Measurements from ENCODE around the gene SLC30A4. TPM values are rescaled to one million over a fixed set of nuclear protein-coding genes. Genes with fewer than 3 reads are reported as not detected.

SLC30A4 gene
- total RNA-seq, 1 donor from 2014 or later, result 7.7 TPM

DNA sequence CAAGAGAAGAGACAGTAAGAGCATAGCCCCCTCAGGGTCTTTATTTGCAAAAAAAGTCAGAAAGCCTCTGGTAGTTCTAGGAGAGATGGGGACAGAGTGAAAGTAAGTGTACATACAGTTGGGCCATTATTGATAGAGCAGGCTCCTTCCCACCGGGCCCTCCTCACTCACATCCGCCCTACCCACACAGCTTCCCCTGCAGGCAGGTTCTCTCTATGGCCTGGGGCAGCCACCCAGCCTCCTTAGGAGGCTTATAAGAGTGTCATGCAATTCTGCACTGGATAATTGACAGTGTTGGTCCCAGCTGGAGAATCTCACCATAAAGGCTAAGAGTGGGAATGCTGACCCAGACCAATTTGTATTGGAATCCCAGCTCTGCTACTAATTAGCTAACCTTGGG lies 49.5 kb downstream of the SLC30A4 start:
- no peak for DNase-seq (ENCODE audit: low spot score, unreplicated experiment)
- Mint-ChIP-seq H3K9me3 (ENCODE audit: low read depth) (no peaks in the 10 kb centered on the region), H3K36me3 (ENCODE audit: insufficient read depth) (no peaks in the 10 kb centered on the region), H3K4me1 (ENCODE audit: low read depth) (peaks cover 32% of the 10 kb centered on the region), H3K27me3 (peaks cover 6% of the 10 kb centered on the region), H3K4me3 (ENCODE audit: low read depth) (no peak overlapping the region), H3K27ac (peak overlapping the region; percentile 18)
- TF ChIP-seq, protein P1, sequence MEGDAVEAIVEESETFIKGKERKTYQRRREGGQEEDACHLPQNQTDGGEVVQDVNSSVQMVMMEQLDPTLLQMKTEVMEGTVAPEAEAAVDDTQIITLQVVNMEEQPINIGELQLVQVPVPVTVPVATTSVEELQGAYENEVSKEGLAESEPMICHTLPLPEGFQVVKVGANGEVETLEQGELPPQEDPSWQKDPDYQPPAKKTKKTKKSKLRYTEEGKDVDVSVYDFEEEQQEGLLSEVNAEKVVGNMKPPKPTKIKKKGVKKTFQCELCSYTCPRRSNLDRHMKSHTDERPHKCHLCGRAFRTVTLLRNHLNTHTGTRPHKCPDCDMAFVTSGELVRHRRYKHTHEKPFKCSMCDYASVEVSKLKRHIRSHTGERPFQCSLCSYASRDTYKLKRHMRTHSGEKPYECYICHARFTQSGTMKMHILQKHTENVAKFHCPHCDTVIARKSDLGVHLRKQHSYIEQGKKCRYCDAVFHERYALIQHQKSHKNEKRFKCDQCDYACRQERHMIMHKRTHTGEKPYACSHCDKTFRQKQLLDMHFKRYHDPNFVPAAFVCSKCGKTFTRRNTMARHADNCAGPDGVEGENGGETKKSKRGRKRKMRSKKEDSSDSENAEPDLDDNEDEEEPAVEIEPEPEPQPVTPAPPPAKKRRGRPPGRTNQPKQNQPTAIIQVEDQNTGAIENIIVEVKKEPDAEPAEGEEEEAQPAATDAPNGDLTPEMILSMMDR (IDR thresholded peaks at IDR 0.05; ENCODE audit: unreplicated experiment), result no peak

- H3K27ac Mint-ChIP-seq, result no peak overlapping the region
- H3K27me3 Mint-ChIP-seq, result peaks cover 9% of the 10 kb centered on the region
- DNase-seq (ENCODE audit: low spot score, unreplicated experiment), result no peak
- no peak overlapping the region for H3K4me3 Mint-ChIP-seq (ENCODE audit: low read depth)
- no peaks in the 10 kb centered on the region for H3K36me3 Mint-ChIP-seq (ENCODE audit: insufficient read depth)
- H3K4me1 Mint-ChIP-seq (ENCODE audit: low read depth), result peaks cover 28% of the 10 kb centered on the region
- TF ChIP-seq, protein P1 (IDR thresholded peaks at IDR 0.05; ENCODE audit: unreplicated experiment), result no peak
- no peaks in the 10 kb centered on the region for H3K9me3 Mint-ChIP-seq (ENCODE audit: low read depth)
Observed at GRCh38 chr15:45471151-45471550, 51.4 kb downstream of the SLC30A4 start.

GRCh38 chr15:45469441-45469840 lies 53.1 kb downstream of the SLC30A4 start:
- DNase-seq (ENCODE audit: low spot score, unreplicated experiment), result no peak
- Mint-ChIP-seq H3K9me3 (ENCODE audit: low read depth) (no peaks in the 10 kb centered on the region), H3K27me3 (peaks cover 9% of the 10 kb centered on the region), H3K27ac (no peak overlapping the region), H3K4me3 (ENCODE audit: low read depth) (no peak overlapping the region), H3K4me1 (ENCODE audit: low read depth) (peaks cover 28% of the 10 kb centered on the region), H3K36me3 (ENCODE audit: insufficient read depth) (no peaks in the 10 kb centered on the region)
- TF ChIP-seq, protein P1 (IDR thresholded peaks at IDR 0.05; ENCODE audit: unreplicated experiment), result no peak

GRCh38 chr15:45469027-45469426 lies 53.5 kb downstream of the SLC30A4 start:
- no peaks in the 10 kb centered on the region for H3K9me3 Mint-ChIP-seq (ENCODE audit: low read depth)
- H3K4me3 Mint-ChIP-seq (ENCODE audit: low read depth), result no peak overlapping the region
- DNase-seq (ENCODE audit: low spot score, unreplicated experiment), result no peak
- peaks cover 9% of the 10 kb centered on the region for H3K27me3 Mint-ChIP-seq
- H3K27ac Mint-ChIP-seq, result no peak overlapping the region
- H3K36me3 Mint-ChIP-seq (ENCODE audit: insufficient read depth), result no peaks in the 10 kb centered on the region
- peaks cover 28% of the 10 kb centered on the region for H3K4me1 Mint-ChIP-seq (ENCODE audit: low read depth)
- TF ChIP-seq, protein P1 (IDR thresholded peaks at IDR 0.05; ENCODE audit: unreplicated experiment), result no peak

GRCh38 chr15:45468294-45468693 lies 54.3 kb downstream of the SLC30A4 start:
- TF ChIP-seq, protein P1 (IDR thresholded peaks at IDR 0.05; ENCODE audit: unreplicated experiment), result no peak
- Mint-ChIP-seq H3K4me3 (ENCODE audit: low read depth) (no peak overlapping the region), H3K27ac (no peak overlapping the region), H3K9me3 (ENCODE audit: low read depth) (no peaks in the 10 kb centered on the region), H3K27me3 (peaks cover 9% of the 10 kb centered on the region), H3K4me1 (ENCODE audit: low read depth) (peaks cover 28% of the 10 kb centered on the region), H3K36me3 (ENCODE audit: insufficient read depth) (no peaks in the 10 kb centered on the region)
- no peak for DNase-seq (ENCODE audit: low spot score, unreplicated experiment)
